ENCODE measurements around the gene WT1.
"Not testable (repeated sequence)": the region's sequence is repeated elsewhere in the genome, so short reads cannot be mapped to it uniquely, and the experiment has no call there.

WT1 gene

DNA sequence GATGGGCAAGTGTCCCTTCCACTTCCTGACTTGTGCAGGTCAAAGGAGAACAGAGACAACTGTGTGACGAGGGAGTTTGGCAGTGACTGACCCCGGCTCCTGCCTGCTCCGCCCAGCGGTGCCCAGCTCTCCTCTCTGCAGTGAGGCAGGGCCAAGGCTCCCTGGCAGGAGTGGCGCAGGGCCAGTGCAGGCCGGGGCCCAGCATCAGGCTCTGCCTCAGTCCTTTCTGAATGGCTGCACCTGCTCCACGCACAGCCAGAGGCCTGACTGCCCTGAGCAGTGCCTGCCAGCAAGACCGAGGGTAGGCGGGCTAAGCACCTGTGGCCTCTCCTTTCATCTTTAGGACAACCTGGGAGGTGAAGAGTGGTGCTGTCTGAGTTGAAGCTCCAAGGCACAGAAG lies 54.2 kb downstream of the WT1 start:
- in situ Hi-C loops (cut with MboI; ENCODE audit: low pct_unique_long_range_greater_than_20kb, low sequenced_read_pairs, unreplicated experiment): no loop called here
- DNase-seq (ENCODE audit: low spot score): no peak
- no peak for TF ChIP-seq CTCF (IDR thresholded peaks at IDR 0.05; ENCODE audit: extremely low read depth, insufficient read depth, missing control alignments)

GRCh38 chr11:32379719-32380118 lies 55.6 kb downstream of the WT1 start:
- in situ Hi-C loops (cut with MboI; ENCODE audit: low pct_unique_long_range_greater_than_20kb, low sequenced_read_pairs, unreplicated experiment): no loop called here
- no peak for TF ChIP-seq CTCF (IDR thresholded peaks at IDR 0.05; ENCODE audit: extremely low read depth, insufficient read depth, missing control alignments)
- no peak for DNase-seq (ENCODE audit: low spot score)

GRCh38 chr11:32375826-32376225 lies 59.5 kb downstream of the WT1 start:
- TF ChIP-seq CTCF (IDR thresholded peaks at IDR 0.05; ENCODE audit: extremely low read depth, insufficient read depth, missing control alignments): no peak
- in situ Hi-C loops (cut with MboI; ENCODE audit: low pct_unique_long_range_greater_than_20kb, low sequenced_read_pairs, unreplicated experiment): no loop called here
- no peak for DNase-seq (ENCODE audit: low spot score)

GRCh38 chr11:32374261-32374711 lies 61.1 kb downstream of the WT1 start:
- DNase-seq (ENCODE audit: low spot score): peak; percentile 72
- TF ChIP-seq CTCF (IDR thresholded peaks at IDR 0.05; ENCODE audit: extremely low read depth, insufficient read depth, missing control alignments): peak; percentile 65
- in situ Hi-C loops (cut with MboI; ENCODE audit: low pct_unique_long_range_greater_than_20kb, low sequenced_read_pairs, unreplicated experiment): no loop called here

GRCh38 chr11:32369987-32370386 lies 65.4 kb downstream of the WT1 start:
- in situ Hi-C loops (cut with MboI; ENCODE audit: low pct_unique_long_range_greater_than_20kb, low sequenced_read_pairs, unreplicated experiment); DNase-seq (ENCODE audit: low spot score): not testable (repeated sequence)

- DNase-seq (ENCODE audit: low spot score): no peak
- in situ Hi-C loops (cut with MboI; ENCODE audit: low pct_unique_long_range_greater_than_20kb, low sequenced_read_pairs, unreplicated experiment): no loop called here
Measured at GRCh38 chr11:32366666-32367065, 68.7 kb downstream of the WT1 start.

DNA sequence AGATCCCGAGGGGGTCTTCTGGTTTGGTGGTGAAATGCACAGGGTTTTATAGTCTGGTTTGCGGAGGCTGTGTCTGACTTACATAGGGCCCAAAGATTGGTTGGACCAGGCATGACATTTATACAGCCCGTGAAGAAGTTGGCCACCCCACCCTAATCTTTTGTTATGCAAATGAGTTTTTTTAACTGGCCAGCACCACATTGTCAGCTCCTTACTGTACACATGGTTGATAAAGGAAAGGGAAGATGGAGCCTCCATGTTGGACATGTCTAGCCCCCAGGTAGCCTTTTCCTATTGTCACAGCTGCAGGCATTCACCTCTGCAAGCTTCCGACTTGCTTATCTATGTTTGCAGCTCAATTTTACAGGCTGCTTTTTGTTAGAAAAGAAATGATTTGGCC lies 70.1 kb downstream of the WT1 start:
- no peak for DNase-seq (ENCODE audit: low spot score)
- TF ChIP-seq CTCF (IDR thresholded peaks at IDR 0.05; ENCODE audit: extremely low read depth, insufficient read depth, missing control alignments): no peak
- in situ Hi-C loops (cut with MboI; ENCODE audit: low pct_unique_long_range_greater_than_20kb, low sequenced_read_pairs, unreplicated experiment): no loop called here

More at GRCh38 chr11:32366666-32367065, 68.7 kb downstream of the WT1 start:
- no peak for TF ChIP-seq CTCF (IDR thresholded peaks at IDR 0.05; ENCODE audit: extremely low read depth, insufficient read depth, missing control alignments)
